Measurements from ENCODE around the gene ITGA7.
A peak's percentile ranks its signal among the peaks of the same experiment; 100 is the strongest.

ITGA7 gene

GRCh38 chr12:55736076-55736475 is 28.4 kb upstream of the ITGA7 start:
- no peak for DNase-seq (ENCODE audit: low spot score)

DNA sequence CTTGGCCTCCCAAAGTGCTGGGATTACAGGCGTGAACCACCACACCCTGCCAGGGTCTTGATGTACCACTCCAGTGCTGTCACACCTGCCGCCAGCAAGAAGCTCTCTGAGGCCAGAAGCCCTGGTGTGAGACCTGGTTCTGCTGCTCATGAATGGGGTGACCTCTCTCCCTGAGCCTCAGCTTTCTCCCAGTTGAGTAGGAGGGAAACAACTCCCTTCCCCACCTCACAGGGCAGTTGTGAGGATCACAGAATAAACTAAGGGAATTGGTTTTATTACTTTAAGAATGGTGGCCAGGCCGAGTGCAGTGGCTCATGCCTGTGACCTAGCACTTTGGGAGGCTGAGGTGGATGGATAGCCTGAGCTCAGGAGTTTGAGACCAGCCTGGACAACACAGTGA is 26.9 kb upstream of the ITGA7 start:
- DNase-seq (ENCODE audit: low spot score) = no peak

- DNase-seq (ENCODE audit: low spot score) = no peak
These were observed 26.2 kb upstream of the ITGA7 start for GRCh38 chr12:55733858-55734257.

GRCh38 chr12:55733021-55733555 is 25.4 kb upstream of the ITGA7 start:
- no peak for DNase-seq (ENCODE audit: low spot score)

GRCh38 chr12:55732288-55732687 is 24.6 kb upstream of the ITGA7 start:
- DNase-seq (ENCODE audit: low spot score) = no peak

GRCh38 chr12:55729819-55730818 is 22.4 kb upstream of the ITGA7 start:
- no peak for DNase-seq (ENCODE audit: low spot score)

- DNase-seq (ENCODE audit: low spot score) = peak; percentile 87
These were observed 21.5 kb upstream of the ITGA7 start, which contains the start of gene CD63 for GRCh38 chr12:55728939-55729818. TSS of gene CD63 (minus strand) at chr12:55729009. CDS start at chr12:55728341, 668 bp downstream.

- peak; percentile 49 for DNase-seq (ENCODE audit: low spot score)
These were observed 20.7 kb upstream of the ITGA7 start for GRCh38 chr12:55728186-55728938.

- no peak for DNase-seq (ENCODE audit: low spot score)
These were observed 20.0 kb upstream of the ITGA7 start for GRCh38 chr12:55727643-55728185.

- no peak for DNase-seq (ENCODE audit: low spot score)
These were observed 19.3 kb upstream of the ITGA7 start for GRCh38 chr12:55726971-55727370.

DNA sequence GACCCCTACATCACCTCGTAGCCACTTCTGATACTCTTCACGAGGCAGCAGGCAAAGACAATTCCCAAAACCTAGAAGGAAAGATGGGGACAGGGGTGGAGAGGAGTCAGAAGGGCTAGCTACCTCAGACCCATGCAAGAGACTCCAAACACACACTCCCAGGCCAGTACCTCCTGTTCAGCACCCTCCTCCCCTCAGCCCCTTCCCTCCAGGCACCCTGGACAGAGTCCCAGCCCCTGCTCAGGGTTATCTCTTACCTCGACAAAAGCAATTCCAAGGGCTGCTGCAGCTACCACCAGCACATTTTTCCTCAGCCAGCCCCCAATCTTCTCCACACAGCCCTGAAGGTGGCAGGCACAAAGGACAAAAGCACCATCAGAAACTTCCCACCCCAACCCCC is 17.9 kb upstream of the ITGA7 start:
- no peak for DNase-seq (ENCODE audit: low spot score)

DNA sequence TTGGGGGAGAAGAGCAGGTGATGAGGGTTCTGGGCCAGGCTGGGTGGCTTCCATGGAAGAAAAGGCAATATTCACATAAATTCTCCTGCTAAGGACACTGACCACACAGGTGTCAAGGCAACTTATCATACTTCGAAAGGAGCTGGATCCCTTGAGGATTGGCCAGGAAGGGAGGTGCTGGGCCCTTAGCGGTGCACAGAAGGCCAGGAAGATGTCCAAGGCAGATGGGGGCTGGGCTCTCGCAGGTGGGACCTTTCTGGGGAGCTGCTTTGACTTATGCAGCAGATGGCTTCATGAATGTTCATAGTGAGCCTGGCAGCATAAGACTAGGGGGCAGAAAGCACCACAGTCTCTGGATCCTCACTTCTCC is 17.2 kb upstream of the ITGA7 start:
- DNase-seq (ENCODE audit: low spot score) = no peak

DNA sequence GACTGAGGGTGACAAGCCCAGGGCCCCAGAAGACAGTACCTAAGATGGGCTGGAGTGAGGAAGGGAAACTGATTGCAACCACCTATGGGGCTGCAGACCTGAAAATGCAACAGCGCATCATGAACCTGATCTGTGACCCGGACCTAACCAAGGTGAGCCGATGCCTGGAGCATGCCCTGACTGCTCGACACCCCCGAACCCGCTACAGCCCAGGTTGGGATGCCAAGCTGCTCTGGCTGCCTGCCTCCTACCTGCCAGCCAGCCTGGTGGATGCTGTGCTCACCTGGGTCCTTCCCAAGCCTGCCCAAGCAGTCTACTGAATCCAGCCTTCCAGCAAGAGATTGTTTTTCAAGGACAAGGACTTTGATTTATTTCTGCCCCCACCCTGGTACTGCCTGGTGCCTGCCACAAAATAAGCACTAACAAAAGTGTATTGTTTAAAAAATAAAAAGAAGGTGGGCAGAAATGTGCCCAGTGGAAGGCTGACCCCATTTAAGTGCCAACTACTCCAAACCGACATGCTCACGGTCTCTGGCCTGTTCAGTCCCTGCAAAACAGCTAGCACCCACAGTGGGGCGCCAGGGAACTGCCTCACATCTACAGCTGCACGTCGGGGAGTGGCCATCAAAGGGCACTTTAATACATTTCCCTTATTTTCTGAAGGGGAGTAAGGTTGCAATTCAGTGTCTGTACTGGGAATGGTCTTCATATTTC is 16.7 kb upstream of the ITGA7 start:
- no peak for DNase-seq (ENCODE audit: low spot score)

DNA sequence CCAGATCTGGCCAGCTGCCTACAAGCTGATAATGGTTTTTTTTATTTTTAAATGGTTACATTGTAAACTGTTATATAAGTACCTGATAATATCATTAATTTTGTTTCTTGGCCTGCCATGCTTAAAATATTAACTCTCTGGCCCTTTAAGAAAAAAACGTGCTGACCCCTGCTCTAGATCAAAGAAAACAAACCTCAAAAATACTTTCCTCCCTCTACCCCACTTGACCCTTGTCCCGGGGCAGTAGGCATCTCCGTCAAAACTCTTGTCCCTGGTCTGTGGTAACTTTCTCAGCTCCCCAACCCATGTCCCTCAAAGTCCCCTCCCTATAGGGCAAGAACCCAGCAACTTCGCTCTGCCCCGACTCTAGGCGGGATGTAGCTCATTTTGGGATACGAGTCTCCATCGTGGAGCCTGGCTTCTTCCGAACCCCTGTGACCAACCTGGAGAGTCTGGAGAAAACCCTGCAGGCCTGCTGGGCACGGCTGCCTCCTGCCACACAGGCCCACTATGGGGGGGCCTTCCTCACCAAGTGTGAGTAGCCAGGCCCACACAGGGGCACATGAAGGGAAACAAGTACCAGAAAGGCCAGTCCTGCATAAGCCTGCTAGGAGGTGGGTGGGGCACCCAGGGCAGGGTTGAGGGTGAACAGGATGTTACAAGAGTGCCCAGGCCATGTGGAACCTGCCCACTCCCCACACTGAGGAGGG is 16.0 kb upstream of the ITGA7 start:
- DNase-seq (ENCODE audit: low spot score) = no peak

GRCh38 chr12:55722948-55723347 is 15.2 kb upstream of the ITGA7 start:
- DNase-seq (ENCODE audit: low spot score) = no peak

DNA sequence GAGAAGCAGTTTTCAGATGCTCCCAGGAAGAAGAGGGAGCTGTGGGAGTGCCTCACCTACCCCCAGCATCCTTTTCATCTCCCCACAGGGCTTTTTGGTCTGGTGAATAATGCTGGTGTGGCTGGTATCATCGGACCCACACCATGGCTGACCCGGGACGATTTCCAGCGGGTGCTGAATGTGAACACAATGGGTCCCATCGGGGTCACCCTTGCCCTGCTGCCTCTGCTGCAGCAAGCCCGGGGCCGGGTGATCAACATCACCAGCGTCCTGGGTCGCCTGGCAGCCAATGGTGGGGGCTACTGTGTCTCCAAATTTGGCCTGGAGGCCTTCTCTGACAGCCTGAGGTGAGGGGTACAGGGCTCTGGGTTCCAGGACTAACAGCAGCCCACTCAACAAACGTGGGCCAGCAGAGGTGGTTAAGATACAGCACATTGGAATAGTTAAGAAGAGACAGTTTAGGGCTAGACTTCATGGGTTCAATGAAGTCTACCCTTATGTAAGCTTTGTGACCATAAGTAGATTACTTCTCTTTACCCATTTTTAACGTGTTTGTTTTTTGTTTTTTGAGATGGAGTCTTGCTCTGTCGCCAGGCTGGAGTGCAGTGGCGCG is 14.0 kb upstream of the ITGA7 start:
- DNase-seq (ENCODE audit: low spot score) = no peak

DNA sequence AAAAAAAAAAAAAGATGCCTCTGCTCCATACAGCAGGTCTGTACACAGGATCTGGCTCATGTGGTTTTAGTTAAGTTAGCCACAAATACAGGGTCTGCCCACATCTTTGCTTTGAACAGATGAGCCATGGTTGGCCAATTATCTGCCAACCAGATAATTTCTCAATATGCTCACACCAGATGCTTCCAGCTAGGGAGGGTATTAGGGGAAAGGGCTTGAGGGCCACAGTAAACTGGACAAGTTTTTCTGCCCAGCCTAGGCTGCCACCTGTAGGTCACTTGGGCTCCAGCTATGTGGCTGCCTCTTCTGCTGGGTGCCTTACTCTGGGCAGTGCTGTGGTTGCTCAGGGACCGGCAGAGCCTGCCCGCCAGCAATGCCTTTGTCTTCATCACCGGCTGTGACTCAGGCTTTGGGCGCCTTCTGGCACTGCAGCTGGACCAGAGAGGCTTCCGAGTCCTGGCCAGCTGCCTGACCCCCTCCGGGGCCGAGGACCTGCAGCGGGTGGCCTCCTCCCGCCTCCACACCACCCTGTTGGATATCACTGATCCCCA is 13.3 kb upstream of the ITGA7 start:
- DNase-seq (ENCODE audit: low spot score) = peak; percentile 62

GRCh38 chr12:55720071-55720564 is 12.4 kb upstream of the ITGA7 start, which contains the start of gene RDH5:
TSS of gene RDH5 (plus strand) at chr12:55720393. CDS start at chr12:55721185, 792 bp downstream.
- peak; percentile 95 for DNase-seq (ENCODE audit: low spot score)

DNA sequence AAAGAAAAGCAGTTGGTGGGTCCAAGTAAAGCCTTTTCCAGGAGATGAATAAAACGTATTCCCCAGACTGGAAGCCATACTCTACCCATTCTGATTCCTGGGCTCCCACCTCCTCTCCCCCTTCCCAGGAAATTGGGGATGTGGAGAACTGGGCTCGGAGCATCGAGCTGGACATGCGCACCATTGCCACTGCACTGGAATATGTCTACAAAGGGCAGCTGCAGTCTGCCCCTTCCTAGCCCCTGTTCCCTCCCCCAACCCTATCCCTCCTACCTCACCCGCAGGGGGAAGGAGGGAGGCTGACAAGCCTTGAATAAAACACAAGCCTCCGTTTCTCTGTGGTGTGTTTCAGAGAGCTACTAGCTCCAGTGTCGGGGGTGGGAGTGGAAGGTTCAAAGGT is 11.7 kb upstream of the ITGA7 start:
- DNase-seq (ENCODE audit: low spot score) = no peak

All from LoVo (cell line).